HK-2 (cell line): ENCODE results near the gene AHI1.

Source experiments
- DNase-seq: peaks from one replicate; pipeline ENCODE4 v3.0.0-alpha.2; 2018; ENCODE audit not compliant: unreplicated experiment

The AHI1 gene

GRCh38 chr6:135461208-135461607, 36.3 kb downstream of the AHI1 start:
- no peak for DNase-seq

GRCh38 chr6:135458051-135458450, 39.5 kb downstream of the AHI1 start:
- DNase-seq, result no peak

DNA sequence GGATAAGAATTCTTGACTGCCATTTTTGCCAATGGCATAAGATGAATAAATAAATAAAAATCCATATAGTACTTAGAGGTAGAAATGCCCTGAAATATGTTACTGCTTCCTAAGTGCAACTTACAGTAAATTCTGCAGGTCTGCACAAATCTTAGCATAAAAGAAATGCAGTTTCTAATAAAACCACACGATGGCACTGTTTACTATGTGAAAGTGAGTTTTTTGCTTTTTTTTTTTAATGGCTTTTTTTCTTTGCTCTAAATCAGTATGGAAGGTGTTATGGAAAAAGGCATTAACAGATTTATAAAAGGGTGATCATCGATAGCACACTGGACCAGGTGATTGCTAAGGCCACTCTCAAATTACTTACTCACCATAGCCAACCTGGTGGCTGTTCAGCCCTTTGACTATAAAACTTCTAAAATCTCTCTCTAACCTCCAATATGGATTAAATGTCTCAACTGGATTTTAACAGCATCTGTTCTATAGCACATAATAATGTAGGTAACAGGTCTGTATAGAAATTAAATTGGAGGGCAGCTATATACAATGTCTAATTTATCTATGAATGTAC, 45.8 kb downstream of the AHI1 start:
- DNase-seq, result no peak

GRCh38 chr6:135449246-135449645, 48.3 kb downstream of the AHI1 start:
- DNase-seq, result no peak

DNA sequence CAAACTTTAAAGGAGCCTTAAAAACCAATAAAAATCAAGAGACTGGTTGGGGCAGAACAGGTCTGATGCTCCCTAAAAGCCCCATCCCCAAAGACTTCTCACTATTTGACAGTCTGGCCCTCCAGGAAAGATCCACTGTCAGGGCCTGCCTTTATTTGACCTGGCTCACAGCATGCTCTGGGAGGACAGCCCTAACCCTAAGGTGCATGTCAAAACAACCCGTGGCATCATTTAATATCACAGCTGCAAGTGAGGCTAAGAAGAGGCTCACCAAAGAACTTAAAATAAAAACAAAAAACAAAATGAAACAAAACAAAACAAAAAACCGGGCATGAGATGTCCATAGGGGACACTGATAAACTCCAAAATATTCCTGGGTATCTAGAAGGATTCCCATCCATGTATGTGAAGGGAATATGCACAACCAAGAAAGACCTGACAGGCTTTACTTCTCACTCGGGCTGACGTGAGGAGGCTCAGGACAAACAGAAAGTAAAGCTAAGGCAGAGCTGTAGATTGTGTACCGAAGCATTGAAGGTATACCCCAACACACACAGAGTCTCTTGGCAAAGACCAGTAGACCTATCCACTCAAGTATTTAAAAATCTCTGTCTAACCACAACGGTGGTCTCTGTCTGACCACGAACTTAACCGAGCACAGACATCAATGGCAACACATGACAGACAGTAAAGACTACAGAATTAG, 57.3 kb downstream of the AHI1 start:
- DNase-seq, result no peak

DNA sequence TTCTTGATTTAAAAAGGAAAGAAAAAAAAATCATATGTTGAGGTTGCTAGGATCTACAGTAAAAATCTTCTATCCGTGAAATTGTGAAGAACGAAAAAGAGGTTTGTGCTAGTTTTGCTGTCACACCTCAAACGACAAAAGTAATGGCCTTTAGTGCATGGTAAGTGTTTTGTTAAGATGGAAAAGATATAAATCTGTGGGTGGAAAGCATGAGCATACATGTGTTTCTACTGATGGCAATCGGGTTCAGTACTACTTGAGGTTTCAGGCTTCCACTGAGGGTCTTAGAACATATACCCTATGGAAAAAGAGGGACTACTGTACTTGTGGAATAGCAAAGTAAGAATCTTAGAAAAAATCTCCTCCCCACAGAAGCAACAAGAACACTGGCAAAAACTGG, 58.0 kb downstream of the AHI1 start:
- DNase-seq, result no peak

- DNase-seq, result no peak
These were observed 58.5 kb downstream of the AHI1 start for GRCh38 chr6:135438907-135439535.

- no peak for DNase-seq
These were observed 62.5 kb downstream of the AHI1 start for GRCh38 chr6:135434991-135435390.

DNA sequence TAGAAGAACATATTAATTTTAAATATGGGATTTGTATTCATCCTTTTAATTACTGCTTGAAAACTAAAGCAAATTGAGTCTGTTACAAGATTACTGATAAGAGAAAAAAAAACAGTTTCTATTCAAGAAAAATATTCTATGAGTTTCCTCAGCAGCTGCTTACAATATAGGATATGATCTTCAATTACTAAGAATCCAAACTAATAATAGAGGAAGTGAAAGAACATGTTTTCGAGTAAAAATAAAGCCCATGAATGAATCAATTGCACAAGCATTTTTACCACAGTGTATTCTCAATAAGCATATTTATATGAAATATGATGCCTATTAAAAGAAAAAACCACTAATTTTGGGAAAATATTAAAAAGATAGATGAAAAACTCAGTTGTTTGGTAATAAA, 63.4 kb downstream of the AHI1 start:
- DNase-seq, result no peak

GRCh38 chr6:135428078-135428477, 69.5 kb downstream of the AHI1 start:
- no peak for DNase-seq

DNA sequence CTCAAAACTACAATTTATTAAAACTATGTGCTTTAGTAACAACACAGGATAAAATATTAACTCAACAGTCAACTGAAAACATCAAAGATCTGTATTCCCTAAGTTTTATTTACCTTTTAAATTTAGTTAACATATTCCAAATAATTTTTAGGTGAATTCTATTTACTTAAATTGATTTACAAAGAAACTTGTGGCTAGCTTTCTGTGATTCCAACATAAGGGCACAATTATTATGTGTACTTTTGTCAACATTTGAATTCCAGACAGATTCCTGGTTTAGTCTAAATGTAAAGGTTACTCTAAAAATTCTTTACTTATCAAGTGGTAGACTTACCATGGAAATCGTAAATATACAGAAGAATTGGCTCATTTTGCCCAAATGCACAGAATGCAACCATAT, 70.7 kb downstream of the AHI1 start:
- no peak for DNase-seq

DNA sequence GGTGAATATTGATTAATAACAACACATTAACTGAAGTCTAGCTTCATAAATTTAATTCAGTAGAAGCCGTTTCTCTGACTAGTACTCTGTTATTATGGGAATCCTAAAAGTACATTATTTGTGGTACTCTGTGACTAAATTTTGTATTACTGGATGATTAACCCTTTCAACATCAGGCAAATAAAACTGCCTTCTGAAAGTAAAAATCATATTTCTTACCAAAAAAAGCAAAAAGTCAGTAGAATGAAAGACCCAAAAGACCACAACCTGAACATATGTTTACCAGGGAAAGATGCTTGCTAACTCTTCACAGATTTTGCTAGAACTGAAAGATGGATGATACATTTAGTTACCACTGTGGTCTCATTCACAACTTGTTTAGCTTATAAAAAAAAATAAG, 73.2 kb downstream of the AHI1 start:
- no peak for DNase-seq

- DNase-seq, result no peak
These were observed 73.9 kb downstream of the AHI1 start for GRCh38 chr6:135423649-135424128.

GRCh38 chr6:135419162-135419561, 78.4 kb downstream of the AHI1 start:
- DNase-seq, result no peak

DNA sequence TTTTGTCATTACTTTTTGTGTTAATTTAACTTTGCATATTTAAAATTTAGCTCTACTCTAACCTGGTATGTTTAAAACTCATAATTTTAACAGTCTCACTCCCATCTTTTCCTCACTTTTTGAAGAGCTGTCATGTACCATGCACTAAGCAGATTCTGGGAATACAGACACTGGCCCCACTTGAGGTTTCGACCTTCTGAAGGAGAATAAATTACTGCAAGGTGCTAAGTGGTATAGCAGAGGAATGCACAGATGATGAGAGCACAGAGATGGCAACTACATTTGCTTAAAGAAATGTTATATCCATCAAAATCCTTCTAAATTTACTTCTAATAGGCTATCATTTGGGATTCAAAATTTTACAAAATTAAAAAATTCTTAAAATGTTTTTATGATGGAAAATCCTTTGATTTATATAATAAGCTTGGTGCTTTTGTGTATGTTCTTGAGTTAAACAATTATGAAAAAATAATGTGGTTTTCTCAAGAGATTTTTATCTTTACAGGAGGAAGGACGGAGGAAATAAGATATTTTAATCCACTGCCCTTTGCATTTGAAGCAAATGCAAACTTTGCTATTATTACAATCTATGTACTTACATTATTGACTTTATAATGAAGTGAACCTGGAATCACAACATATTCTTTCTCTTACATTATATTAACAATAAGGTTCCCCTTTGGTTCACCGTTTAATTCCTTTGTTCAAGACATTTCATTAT, 79.3 kb downstream of the AHI1 start:
- no peak for DNase-seq

DNA sequence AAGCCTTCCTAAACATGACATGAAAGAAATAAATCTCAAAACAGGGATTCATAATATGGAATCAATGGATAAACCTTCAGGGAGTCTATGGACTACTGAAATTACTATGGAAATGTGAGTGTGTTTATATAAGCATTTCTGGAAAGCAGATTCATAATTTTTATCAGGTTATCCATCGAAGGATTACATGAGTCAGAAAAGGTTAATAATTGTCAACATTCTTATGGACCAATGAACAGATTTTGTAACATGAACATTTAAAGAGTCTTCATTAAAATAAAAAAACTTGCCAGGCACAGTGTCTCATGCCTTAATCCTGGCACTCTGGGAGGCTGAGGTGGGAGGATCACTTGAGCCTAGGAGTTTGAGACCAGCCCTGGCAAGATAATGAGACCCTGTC, 84.8 kb downstream of the AHI1 start:
- DNase-seq, result no peak

DNA sequence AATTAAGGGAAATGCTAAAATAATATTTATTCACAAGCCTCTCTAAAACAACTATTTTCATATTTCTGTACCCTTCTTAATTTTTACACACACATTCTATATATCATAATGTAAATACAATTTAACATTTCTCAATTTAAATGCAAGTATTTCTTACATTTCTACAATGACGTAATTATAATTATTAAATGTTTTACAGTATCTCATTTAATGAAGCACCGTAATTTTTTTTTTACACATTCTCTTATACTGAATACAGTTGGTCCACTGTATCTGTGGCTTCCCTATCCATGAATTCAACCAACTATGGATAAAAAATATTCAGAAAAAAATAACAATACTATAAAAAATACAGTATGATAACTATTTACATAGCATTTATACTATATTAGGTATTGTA, 85.7 kb downstream of the AHI1 start:
- DNase-seq, result no peak

DNA sequence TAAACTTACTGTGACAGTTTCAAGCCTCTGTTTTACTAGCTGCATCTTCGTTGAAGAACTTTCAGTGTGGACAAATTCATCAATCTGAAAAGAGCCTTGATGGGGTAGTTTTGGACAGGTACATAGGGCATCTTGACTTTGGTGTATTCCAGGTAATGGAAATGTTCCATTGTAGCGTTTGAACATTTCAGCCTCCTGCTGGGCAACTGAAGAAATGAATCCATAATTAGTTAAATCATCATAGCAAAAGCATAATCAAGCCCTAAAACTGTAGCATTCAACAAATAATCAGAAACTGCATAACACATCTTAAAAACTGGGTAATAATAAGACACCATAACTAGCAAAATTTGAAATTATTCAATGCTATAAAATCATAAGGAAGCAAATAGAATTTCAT, 86.2 kb downstream of the AHI1 start:
- no peak for DNase-seq

DNA sequence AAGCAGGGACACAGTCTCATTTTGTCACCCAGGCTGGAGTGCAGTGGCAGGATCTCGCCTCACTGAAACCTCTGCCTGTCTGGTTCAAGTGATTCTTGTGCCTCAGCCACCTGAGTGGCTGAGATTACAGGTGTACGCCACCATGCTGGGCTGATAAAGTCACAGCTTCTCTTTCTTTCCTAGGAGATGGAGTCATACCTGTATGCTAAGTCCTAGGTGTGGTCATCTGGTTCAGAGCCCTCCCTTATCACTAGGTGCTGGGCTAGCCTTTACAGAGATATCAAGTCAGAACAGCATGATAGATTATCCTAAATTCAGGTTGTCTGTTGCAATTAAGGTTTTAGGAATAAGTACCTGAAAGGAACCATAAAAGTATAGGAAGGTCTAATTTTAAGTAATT, 86.7 kb downstream of the AHI1 start:
- DNase-seq, result no peak

DNA sequence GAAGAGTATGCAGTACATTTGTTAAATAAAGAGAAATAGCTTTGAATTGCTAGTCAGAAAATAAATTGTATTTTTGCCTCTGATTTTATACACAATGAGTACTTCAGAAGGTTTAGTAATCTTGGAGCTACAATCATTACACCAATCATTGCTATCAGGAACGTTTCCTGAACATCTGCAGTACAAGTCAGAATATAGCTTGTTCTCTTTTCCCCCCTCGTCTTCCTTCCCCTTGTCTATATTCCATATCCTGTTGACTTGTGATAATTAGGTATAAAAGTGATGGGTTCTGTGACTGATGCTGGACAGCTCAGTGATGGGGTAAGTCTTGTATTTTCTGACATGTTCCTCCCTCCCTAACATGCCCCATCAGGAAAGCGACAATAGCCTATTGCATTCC, 94.0 kb downstream of the AHI1 start:
- no peak for DNase-seq

GRCh38 chr6:135402311-135402710, 95.2 kb downstream of the AHI1 start:
- DNase-seq, result no peak

DNA sequence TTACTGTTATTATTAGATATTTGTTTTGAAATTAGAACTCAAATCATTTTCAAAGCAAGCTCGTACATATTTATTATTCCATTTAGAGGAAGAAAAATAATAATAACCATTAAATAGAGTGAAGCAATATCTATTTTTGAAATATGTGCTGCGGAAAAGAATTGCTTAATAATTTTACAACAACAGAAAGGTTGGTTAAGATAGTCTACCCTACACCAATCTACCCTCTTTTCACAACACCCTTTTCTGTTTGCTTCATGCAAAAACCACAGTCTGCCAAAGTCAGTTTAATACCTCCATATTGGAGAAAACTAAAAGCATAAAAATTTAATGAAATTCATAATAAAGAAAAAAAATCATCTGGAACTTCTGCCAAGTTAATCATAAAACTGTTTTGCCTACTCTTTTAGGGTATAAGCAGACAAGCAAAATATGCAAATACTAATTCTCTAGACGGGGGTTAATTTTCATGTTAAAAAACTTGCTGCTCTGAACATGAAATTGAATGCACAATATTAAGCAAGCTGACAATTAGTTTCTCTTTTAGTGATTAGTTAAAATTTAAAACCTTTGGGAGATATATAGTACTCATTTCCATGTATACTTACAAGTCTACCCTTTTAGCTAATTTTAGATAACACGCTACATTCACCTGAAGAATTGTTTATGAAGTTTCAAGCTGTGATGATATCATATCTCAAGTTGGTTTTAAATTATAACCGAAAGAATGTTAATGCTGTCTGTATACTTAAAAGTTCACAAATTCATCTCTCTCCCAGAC, 100.2 kb downstream of the AHI1 start:
- no peak for DNase-seq
